ENCODE data around the gene GPR137.

Gene GPR137

DNA sequence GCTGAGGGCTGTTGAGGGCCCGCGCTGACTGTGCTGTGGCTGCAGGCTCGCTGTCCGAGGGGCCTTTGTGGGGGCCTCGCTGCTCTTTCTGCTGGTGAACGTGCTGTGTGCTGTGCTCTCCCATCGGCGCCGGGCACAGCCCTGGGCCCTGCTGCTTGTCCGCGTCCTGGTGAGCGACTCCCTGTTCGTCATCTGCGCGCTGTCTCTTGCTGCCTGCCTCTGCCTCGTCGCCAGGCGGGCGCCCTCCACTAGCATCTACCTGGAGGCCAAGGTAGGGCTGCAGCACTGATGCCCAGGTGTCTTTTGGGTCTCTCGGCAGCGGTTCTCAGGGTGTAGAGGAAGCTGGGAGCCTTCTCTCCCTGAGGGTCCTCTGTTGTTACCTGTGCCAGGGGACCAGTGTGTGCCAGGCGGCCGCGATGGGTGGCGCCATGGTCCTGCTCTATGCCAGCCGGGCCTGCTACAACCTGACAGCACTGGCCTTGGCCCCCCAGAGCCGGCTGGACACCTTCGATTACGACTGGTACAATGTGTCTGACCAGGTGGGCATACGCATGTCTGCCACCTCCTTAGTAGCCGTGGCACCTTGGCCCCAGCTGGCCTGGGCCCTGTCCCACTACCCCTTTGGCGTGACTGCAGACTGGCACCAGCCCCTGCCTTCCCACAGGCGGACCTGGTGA is 2.2 kb downstream of the GPR137 start:
- no peak for FAIRE-seq

DNA sequence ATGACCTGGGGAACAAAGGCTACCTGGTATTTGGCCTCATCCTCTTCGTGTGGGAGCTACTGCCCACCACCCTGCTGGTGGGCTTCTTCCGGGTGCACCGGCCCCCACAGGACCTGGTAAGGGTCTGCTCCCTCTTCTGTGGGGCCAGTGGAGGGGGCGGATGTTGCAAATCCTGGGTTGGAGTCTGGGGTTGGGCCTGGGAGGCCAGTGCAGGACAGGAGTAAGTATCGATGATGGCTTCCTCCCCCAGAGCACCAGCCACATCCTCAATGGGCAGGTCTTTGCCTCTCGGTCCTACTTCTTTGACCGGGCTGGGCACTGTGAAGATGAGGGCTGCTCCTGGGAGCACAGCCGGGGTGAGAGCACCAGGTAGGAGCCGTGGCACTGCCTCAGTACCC is 2.7 kb downstream of the GPR137 start:
- no peak for FAIRE-seq

DNA sequence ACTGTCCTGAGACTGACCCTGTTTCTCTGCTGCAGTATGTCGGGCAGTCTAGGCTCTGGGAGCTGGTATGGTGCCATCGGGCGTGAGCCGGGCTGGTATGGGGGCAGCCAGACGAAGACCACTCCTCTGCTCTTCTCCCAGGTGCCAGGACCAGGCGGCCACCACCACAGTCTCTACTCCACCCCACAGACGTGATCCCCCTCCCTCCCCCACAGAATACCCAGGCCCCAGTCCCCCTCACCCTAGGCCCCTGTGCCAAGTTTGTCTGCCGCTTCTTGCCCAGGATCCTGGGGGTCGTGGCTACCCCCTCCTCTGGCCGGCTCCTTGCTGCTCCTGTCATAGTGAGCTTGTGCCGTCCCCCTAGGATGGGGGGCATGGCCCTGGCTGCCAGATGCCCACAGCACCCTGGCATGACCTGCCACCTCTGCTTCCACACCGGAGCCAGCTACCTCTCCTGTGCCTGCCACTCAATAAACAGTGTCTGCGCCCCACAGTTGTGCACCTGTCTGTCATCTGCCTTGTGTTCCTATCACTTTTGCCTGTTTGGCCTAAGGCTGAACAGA is 3.4 kb downstream of the GPR137 start:
- FAIRE-seq = no peak

DNA sequence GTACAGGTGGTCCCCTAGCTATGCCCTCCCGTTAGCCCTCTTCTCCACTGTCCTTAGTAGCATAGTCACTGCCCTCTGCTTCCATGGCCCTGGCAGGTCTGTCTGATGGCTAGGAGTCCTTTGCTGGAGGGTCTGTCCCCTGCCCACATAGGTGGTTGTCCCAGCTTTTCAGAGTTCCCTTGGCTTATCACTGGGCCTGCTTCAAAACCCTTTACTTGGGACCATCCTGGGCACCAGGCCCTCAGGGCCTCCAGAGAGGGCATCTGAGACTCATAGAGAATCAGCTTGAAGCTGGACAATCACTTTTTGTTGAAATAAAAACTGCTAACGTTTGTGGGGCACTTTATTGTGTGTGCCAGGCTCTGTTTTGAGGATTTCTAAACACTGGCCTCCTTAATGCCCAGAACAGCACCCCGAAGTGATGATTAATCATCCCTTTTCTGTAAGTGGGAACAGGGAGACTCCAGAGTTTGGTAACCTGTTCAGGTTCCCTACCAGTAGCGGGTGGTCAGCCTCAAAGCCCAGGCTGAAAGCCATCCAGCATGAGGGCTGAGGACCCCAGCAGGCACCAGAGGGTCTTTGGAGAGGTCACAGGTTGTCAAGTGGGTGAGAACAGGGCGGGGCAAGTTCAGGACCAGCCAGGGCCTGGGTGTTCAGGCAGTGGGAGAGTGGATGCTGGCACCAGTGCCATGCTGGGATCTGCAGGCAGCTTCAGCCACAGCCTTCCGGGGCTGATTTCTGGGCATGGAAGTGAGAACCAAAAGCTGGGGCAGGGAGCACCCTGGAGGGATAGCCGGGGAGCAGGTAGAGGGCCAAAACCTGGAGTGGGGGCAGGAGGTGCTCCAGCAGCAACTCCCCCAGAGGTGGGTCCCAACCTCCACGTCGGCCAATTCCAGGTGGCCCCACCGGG is 5.0 kb downstream of the GPR137 start:
- no peak for FAIRE-seq

DNA sequence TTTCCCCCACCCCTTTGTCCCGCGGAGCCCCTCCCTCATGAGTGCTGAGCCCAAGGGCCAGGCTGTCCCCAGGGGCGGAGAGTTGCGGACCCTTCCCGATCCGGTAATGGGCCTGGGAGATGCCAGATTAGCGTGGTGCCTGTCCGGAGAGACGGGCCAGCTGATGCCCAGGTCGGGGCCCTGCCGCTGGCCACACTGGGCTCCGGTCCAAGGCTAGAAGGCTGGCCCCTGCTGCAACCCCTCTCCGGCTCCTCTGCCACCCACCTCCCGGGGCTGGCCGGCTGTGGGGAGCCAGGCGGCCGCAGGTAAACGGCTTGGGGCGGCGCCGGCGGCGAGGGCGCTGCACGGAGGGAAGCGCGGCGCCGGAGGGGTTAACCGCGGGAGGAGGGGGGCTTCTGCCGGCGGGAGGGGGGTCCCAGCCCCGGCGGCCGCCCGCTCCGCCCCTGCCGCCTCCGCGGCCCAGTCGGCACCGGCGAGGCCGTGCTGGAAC is 5.7 kb downstream of the GPR137 start, which contains the start of gene KCNK4:
Gene KCNK4 (plus strand): TSS at position 41 of the 490 bp plus-strand sequence. CDS start 1,717 bp downstream, outside the sequence.
- FAIRE-seq = no peak

DNA sequence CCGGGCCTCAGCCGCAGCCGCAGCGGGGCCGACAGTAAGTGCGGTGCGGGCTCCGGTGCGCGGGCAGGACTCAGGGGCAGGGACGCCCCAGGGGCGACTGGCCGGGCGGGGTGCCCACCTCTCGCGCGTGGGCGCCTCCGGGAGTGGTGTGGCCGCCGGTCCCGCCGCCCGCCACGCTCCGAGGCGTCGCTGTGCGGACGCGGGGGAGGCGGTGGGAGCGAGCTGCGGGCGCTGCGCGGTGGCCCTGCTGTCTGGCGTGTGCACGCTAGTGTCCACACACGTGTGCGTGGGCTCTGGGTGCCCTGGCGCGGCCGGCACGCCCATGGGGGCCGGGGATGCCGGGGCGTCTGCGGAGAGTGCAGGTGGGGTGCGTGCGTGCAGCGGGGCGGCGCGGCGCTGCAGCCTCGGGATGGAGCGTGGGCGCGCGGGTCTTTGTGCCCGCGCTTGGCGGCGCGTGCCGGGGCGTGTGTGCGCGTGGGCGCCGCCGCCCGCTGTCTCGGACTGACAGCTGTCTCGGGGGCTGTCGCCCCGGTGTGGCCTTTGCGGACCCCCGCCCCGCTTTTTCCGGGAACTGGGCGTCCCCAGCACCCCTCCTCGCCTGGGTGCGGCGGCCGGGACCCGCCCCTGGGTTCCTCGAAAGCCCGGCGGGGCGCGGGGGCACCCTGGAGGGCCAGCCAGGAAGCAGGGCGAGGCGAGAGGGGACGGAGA is 6.3 kb downstream of the GPR137 start:
- FAIRE-seq = no peak

DNA sequence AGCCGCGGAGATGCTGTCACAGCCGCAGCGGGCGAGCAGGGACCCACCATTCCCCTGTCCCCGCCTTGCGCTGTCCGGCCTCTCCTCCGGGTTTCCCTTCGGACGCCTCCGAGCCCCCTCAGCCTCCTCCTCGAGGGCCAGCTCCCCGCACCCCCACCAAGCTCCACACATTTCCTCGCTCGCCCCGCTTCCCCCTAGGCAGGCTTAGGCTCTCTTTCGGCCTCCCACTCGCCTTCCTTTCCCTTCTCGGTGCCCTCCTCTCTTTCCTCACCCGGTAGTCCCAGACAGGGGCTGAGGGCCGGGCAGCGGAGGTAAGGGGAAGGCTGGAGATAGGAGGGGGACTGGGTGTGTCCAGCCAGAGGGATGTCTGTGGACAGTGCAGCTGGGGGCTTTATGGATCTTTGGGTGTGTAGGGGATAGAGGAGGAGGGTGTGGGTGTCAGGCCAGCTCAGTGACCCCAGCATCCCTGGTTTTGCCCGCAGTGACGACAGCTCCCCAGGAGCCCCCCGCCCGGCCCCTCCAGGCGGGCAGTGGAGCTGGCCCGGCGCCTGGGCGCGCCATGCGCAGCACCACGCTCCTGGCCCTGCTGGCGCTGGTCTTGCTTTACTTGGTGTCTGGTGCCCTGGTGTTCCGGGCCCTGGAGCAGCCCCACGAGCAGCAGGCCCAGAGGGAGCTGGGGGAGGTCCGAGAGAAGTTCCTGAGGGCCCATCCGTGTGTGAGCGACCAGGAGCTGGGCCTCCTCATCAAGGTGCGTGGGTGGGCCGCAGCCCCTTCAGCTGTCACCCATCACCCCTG is 7.0 kb downstream of the GPR137 start:
- no peak for FAIRE-seq

DNA sequence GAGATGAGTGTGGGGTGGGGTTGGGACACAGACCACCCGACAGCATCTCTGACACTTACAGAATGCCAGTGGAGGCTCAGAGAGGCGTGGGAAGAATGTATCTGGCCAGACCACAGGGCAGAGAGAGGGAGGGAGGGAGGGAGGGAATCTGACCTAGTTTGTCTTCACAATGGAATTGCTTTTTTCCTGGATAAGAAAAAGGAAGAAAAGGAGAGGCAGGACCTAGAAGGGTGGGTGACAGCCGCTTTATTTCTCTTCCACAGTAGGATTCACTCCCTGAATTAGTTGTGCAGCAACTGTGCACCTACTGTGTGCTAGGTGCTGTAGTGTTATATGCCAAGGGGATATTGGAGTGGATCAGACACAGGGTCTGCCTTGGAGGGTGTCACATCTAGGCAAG is 9.1 kb downstream of the GPR137 start:
- no peak for FAIRE-seq

DNA sequence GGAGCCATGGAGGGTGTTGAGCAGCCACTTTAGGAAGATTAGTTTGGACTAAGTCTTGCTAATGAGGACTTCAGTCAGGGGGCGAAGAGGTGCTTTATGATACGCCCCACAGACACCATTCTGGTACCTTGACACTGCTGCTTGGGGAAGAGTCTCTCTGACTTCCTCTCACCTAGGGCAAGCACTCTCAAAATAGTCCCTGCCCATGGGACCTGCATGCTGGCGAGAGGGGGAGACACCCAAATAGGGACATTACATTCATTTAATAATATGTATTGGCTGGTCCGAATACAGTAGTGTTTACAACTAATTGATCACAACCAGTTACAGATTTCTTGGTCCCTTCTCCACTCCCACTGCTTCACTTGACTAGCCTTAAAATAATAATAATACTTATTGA is 10.1 kb downstream of the GPR137 start:
- no peak for FAIRE-seq

DNA sequence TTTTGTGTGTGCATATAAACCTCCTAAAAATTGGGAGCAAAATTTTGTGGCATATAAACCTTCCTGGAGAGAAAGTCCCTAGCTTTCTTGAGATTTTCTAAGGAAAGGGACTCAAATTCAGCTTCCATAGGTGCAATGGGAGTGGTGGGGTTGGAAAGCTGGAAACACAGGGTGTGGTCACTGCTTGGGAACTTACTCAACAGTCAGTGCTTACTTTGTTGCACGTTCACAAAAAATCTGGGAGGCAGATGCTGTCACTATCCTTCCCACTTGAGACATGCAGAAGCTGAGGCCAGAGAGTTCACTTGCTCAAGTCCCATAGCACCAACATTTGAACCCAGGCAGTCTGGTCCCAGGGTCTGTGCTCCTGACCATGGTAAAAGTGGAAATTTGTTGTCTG is 10.6 kb downstream of the GPR137 start:
- no peak for FAIRE-seq

DNA sequence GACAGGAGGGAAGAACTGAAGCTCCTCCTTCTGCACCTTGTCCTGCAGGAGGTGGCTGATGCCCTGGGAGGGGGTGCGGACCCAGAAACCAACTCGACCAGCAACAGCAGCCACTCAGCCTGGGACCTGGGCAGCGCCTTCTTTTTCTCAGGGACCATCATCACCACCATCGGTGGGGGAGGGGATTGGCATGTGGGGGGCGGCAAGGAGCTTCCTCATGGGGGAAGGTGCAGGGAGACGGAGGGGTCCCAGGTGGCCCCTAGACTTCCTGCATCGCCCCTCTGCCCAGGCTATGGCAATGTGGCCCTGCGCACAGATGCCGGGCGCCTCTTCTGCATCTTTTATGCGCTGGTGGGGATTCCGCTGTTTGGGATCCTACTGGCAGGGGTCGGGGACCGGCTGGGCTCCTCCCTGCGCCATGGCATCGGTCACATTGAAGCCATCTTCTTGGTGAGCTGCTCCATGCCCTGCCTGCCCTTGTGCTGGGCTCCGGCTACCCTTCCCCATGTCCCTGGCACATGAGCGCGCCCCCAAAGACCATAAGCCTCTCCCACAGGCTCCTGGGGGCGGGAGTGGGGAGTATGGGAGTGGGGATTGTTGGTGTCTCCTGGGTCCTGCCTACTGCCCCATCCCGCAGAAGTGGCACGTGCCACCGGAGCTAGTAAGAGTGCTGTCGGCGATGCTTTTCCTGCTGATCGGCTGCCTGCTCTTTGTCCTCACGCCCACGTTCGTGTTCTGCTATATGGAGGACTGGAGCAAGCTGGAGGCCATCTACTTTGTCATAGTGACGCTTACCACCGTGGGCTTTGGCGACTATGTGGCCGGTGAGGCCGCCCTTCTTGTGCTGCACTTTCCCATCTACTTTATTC is 11.4 kb downstream of the GPR137 start:
- FAIRE-seq = no peak

DNA sequence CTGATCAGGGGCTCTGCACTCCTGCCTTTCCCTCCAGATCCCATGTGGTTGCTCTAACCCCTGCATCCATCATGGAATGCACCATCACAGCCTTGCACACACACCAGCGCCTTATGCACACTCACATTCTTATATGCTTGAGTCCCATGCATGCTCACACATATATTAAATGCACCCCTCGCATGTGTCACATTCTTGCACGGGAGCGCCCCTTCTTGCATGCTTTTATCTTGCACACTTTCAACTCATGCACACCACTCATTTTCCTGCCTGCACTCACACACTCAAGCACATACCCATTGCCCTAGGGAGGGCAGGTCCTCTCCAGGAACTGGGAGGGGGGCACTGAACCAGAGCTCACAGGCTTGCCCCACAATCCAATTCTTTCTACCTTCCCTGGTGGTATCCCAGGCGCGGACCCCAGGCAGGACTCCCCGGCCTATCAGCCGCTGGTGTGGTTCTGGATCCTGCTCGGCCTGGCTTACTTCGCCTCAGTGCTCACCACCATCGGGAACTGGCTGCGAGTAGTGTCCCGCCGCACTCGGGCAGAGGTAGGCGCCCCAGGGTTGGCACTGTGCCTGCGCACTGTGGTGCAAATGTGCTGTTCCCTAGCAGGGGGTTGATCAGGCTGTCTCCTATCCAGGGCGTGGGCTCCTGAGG is 12.2 kb downstream of the GPR137 start:
- no peak for FAIRE-seq

DNA sequence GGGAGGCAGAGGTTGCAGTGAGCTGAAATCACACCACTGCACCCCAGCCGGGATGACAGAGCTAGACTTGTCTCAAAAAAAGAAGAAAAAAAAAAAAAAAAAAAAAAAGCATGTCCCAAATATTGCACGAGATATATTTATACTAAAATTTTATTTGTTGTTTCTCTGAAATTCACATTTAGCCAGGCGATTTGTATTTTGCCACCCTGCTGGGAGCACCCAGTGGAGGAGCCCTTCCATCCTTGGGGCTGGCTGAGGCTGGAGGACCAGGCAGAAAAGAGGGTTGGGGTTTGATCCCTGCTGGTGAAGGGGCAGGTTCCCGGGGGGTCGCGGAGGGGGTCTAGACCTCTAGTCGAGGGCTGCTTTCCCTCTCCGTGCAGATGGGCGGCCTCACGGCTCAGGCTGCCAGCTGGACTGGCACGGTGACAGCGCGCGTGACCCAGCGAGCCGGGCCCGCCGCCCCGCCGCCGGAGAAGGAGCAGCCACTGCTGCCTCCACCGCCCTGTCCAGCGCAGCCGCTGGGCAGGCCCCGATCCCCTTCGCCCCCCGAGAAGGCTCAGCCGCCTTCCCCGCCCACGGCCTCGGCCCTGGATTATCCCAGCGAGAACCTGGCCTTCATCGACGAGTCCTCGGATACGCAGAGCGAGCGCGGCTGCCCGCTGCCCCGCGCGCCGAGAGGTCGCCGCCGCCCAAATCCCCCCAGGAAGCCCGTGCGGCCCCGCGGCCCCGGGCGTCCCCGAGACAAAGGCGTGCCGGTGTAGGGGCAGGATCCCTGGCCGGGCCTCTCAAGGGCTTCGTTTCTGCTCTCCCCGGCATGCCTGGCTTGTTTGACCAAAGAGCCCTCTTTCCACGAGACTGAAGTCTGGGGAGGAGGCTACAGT is 13.6 kb downstream of the GPR137 start:
- FAIRE-seq = no peak

DNA sequence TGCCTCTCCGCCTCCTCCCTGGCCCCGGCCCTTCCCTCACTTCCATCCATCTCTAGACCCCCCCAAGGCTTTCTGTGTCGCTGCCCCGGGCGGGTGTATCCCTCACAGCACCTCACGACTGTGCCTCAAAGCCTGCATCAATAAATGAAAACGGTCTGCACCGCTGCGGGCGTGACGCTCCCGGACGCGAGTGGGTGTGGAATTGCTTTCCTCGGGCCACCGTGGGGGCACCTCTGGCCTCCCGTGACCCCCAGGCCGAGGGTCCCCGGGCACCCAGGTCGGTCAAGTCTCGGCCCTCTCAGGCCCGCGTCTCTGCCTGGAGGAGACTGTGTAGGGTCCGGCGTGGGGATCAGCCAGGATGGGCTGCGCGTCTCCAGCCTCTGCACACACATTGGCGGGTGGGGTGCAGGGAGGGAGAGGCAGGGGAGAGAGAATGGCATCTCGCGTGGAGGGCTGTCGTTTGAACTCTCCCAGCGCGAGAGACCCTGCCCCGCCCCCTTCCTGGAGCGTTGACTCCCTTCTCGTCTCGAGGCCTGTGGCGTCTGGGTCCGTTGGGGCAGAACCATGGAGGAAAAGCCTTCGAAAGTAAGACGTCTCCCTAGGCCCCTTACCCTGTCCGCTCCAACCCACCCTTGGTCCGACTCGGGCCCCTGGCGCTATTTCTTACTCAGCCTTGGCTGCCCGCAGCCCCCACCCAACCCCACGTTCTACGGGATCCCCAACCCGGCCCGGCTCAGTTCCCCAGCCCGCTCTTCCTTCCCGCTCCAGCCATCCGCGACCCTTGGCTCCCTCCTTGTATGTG is 14.4 kb downstream of the GPR137 start, which contains the start of gene CATSPERZ:
Gene CATSPERZ (plus strand): TSS at position 512 of the 802 bp plus-strand sequence. CDS start 53 bp downstream, at position 565.
- no peak for FAIRE-seq

DNA sequence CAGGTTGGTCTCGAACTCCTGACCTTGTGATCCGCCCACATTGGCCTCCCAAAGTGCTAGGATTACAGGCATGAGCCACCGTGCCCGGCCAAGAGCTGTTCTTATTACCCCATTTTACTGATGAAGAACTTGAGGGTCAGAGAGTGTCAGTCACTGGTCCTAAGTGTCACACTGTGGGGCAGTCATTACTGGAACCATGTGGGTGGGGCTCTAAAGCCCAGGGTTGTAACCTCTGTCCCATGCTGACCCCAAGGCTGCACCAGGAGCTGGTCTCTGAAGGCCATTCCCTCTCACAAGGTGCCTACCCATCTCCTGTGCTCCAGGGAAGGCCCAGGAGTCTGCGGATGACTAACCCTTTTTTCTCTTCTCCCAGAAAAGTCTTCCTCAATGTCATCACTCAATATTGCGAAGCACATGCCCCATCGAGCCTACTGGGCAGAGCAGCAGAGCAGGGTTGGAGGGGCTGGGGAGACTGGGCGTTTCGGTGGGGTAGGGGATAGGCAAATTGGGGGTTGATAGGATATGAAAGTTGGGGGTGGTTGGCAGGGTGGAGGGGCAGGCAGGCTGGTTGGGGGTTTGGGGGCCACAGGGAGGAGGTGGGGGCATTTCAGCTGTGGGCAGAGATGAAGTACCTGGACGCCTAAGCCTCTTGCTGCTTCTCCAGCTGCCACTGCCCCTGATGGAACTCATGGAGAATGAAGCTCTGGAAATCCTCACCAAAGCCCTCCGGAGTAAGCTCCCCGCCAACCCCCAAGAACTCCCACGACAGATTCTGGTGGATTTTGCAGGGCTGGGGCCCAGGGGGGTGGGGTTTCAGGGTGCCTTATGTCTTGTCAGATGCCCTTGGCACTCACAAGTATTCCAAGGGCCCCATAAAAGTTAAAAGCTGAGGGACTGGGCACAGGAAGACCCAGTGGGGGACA is 17.7 kb downstream of the GPR137 start:
- FAIRE-seq = no peak

DNA sequence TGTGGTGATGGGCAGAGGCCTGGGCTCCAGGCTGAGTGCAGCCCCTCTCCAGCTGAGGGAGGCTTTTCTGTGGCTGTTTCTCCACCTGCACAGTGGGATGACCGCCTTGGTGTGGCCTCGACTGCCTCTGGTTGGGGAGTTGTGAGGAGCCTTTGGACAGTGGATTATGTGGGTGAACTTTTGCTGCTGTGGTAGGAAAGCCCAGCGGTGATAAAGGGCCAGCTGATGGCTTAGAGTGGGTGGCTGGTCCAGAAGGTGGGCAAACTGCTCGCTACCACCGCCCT is 18.3 kb downstream of the GPR137 start:
- no peak for FAIRE-seq

DNA sequence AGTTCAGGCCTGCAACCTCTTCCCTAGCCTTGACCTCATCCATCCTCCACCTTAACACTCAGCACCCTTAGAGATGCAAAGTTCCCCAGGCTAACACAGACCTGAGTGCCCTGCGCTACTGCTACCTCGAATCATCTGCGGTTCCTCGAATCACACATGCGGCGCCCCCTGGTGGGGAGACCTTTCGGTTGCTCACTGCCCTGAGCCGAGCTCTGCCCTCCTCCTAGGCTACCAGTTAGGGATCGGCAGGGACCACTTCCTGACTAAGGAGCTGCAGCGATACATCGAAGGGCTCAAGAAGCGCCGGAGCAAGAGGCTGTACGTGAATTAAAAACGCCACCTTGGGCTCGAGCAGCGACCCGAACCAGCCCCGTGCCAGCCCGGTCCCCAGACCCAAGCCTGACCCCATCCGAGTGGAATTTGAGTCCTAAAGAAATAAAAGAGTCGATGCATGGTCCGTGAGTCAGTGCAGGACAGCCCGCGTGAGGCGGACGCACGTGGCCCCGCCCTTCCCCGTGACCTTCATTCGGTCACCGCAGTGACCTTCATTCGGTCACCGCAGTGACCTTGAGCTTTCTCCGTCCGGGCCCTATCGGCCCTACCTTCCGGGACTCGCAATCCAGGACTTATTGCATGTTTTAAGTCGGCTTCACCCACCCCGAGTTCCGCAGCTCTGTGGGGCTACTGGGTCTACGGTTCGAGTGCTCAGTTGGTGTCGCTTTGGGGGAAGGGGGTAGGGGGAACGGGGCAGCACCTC is 18.8 kb downstream of the GPR137 start:
- peak; percentile 46 for FAIRE-seq

Data from TTC549 (cell line).